Right renal cortex interstitium (tissue), 3 donors: ENCODE measurements around the gene EIF4G3. TPM values are rescaled to one million over a fixed set of nuclear protein-coding genes. Genes with fewer than 3 reads are reported as not detected.
A peak's percentile ranks its signal among the peaks of the same experiment; 100 is the strongest.
"Not testable (repeated sequence)": the region's sequence is repeated elsewhere in the genome, so short reads cannot be mapped to it uniquely, and the experiment has no call there.

Experiments
- DNase-seq, 3 donors: peaks; one replicate each; pipeline ENCODE4 v3.0.0-alpha.2; 2013; ENCODE audit warnings: low read depth in 3 of 3, low spot score in 2 of 3
- polyA plus RNA-seq, 3 donors: library from polyadenylated mRNA; unstranded; fragments of 120-200 nt; gene quantifications; one replicate each; pipeline ENCODE4 v1.2.1, GENCODE V29; 2013; ENCODE audit not compliant: insufficient read length in 3 of 3

Gene EIF4G3
- polyA plus RNA-seq, 3 donors, result 65.2 to 70.7 (median 69.7) TPM

DNA sequence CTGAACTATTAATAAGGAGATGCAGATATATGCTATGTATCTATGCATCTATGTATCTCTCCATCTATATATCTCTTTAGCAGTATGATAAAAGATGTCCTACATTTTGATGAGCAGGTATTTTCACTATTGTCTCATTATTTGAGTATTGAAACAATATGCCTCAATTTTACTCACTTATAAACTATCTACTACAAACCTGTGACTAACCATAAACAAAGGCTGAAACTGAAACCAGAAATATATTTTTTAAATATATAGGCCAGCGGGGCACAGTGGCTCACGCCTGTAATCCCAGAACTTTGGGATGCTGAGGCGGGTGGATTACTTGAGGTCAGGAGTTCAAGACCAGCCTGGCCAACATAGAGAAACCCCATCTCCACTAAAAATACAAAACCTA lies 22.0 kb downstream of the EIF4G3 start:
- no peak for DNase-seq

DNA sequence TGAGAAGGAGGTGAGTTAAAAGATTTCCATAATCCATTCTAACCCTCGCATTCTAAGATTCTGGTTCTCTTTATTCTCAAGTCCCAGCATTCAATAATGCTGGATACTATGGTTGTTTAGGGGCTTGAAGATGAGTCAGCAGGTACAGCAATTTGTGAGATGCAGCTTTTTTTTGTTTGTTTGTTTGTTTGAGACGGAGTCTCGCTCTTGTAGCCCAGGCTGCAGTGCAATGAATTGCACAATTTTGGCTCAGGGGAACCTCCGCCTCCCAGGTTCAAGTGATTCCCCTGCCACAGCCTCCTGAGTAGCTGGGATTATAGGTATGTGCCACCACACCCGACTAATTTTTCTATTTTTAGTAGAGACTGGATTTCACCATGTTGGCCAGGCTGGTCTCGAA lies 23.3 kb downstream of the EIF4G3 start:
- no peak for DNase-seq

DNA sequence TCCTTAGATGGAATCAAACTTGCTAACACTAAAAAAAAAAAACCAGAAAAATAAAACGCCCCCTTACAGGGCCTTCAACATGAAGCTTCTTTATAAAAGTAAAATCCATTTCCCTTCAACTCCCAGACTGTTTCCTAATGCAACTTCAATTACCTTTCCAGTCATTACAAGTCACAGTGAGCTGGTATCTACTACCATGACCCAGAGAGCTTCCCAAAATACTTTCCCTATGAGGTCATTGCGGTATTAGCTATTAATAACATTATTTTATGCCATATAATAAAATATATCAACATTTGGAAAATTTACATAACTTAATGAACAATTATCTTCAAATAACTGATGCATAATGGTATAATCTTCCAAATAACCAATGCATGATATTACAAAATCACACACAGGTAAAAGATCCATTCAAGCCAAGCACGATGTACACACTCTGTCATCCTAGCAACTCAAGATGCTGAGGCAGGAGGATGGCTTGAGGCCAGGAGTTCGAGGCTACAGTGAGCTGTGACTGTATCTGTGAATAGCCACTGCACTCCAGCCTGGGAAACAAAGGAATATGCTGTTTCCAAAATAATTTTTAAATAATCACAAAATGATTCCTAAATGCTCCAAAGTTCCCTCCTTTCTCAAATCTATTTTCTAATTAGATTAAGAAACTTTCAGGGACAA lies 24.1 kb downstream of the EIF4G3 start:
- no peak for DNase-seq

DNA sequence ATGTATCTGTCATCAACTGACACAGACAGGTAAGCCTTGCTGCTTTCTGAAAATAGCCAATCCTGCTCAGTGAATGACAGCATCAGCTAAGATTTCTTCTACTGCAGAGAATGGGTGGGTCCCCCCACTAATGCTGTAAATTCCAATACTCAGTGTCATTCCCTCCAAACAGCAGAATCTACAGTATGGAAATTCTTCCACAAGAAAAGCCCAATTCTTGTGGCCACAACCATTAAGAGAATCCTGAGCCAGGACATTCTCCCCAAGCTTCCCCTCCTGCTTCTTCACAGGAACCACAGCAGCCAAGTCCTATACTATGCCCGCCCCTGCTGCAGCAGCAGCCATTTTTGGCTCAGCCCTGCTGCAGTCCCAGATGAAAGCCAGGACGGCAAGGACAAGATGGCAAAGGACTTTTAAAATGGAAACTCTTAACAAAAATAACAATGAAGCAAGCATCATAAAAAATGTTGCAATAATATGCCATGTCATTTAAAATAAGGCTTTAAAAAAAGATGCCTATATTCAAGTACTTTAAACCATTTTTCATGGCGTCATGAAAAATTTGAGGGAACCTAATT lies 26.8 kb downstream of the EIF4G3 start:
- no peak for DNase-seq

DNA sequence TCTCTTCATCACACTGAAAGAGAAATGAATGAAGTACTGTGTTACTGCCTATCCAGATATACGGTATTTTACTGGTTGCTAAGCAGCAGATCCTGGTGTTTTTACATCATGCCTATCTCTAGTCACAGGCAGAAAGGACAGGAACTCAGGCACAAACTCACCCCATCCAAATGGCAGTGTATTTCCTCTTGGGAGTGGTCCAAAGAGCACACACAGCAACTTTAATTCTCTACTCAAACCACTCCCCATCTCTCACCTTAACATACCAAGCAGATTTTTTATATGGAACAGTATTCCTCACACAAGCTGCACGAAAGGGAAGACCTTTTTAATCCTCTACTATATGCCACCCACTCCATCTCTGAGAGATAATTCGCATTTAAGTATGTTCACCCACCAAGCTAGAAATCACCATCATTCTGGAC lies 27.3 kb downstream of the EIF4G3 start:
- DNase-seq, result no peak

DNA sequence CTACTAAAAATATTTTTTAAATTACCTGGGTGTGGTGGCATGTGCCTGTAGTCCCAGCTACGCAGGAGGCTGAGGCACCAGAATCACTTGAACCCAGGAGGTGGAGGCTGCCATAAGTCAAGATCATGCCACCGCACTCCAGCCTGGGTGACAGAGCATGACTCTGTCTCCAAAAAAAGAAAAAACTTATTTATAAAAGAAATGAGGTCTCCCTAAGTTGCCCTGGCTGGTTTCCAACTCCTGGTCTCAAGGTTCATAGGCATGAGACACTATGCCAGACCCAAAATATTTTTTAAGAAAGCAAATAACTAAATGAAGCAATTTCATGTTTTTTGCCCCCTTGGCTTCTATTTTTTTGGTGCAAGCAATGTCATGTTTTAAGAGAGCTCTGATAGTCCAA lies 32.9 kb downstream of the EIF4G3 start:
- DNase-seq, result no peak

DNA sequence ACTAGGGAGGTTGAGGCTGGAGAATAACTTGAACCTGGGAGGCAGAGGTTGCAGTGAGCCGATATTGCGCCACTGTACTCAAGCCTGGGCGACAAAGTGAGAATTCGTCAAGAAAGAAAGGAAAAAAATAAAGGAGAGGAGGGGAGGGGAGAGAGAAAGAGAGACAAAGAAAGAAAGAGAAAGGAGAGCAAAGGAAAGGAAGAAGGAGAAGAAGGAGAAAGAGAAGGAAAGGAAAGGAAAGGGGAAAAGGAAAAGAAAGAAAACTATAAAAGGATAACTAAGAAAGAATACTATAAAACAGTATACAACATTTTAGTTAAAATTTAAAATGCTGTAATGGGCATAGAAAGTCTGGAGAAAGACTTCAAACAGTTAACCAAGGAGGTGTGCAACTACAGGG lies 33.6 kb downstream of the EIF4G3 start:
- DNase-seq, result no peak

DNA sequence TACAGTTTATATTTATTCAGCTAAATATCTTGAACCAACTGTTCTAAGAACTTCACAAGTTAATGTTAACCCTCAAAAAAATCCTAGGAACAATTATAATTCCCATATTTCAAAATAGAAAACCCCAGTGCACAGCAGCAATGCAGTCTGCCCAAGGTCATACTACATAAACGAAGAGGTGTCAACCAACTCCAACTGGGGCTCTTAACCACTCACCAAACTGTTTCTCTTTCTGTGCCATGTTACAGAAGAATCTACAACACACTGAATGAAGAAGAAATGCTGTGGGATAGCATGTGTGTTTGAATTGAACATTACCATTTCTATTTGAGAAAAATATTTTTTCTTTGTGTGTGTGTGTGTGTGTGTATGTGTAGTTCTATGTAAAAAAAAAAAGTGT lies 35.7 kb downstream of the EIF4G3 start:
- no peak for DNase-seq

DNA sequence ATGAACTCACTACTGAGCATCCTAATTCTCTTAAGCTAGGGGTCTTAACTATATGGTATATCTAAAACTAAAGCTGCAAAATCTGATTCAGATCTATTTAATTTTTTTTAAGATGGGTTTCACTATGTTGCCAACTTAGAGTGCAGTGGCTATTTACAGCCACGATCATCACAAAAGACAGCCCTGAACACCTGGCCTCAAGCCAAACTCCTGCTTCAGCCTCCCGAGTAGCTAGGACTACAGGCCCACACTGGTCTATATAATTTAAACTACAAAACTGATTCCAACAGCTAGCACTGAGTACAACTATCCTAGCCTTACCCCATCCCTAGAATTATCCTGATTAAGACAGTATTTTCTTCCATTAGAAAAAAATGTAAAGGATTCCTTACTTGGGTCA lies 37.1 kb downstream of the EIF4G3 start:
- no peak for DNase-seq

DNA sequence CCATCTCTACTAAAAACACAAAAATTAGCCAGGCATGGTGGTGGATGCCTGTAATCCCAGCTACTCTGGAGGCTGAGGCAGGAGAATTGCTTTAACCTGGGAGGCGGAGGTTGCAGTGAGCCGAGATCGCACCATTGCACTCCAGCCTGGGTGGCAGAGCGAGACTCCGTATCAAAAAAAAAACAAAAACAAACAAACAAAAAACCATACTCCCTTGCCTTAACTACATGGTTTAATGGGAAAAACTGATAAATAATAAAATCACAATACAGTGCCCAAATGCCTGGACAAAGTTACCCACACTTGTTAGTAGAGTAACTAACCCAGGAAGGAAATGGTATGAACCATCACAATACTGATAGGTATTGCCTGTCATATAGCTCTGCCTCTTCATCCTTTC lies 40.4 kb downstream of the EIF4G3 start:
- not testable (repeated sequence) for DNase-seq

DNA sequence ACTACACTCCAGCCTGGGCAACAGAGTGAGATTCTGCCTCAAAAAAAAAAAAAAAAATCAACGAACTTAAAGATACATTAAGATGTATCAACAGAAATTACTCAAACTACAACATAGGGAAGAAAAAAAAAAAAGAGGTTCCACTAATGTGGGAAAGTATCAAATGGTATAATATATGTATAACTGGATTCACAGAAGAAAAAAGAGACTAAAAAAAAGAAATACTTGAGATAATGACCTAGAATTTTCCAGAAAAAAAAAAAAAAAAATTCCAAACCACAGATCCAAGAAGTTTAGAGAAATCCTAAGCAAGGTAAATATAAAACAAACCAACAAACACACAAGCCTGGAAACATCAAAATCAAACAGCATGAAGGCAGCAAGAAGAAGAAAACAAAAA lies 45.5 kb downstream of the EIF4G3 start:
- DNase-seq, result no peak

DNA sequence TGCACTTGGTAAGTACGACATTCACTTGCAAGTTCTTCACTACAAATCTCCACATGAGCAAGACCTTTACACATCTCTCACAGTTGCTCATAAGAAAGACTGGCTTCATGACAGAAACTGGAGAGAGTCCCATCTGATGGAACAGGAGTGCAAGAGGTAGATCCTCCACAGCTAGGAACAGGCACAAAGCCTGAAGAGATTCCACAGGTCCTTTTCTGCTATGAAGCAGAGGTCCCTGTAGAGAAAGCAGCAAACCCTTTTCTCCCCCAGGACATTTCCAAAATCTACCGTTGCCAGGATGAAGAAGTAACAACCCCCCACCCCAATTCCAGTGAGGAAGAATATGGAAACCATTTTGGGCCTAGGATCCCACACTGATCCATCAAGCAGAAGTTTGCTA lies 47.3 kb downstream of the EIF4G3 start:
- DNase-seq, result no peak

DNA sequence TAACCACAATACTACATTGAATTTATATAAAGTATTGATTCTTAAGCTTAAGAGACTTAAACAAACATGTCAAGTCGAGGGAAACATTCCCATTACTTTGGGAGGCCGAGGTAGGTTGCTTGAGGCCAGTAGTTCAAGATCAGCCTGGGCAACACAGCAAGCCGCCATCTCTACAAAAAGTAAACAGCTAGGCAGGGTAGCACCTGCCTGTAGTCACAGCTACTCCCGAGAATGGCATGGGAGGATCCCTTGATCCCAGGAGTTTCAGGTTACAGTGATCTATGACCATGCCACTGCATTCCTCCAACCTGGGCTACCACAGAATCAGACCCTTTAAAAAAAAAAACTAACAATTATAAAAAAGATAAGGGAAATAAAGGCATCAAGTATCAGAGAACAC lies 50.4 kb downstream of the EIF4G3 start:
- peak in 1 of 3 donors; percentile 10 for DNase-seq

DNA sequence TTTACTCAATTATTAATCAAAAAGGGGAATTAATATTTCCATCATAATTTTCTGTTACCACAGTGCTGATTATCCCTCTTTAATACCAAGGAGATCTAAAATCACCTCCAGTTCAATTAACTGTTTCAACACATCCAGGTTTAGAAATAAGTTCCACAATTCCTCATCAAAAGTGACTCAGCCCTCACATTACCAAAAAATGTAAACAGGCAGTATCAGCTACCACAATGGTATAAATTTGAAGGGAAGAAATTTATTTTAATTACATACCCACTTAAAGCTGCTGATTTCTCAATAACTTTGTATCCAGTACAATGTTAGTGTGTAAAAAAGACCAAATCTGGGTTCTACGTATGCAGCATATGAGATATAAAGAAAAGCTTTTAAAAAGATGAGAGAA lies 51.9 kb downstream of the EIF4G3 start:
- DNase-seq, result no peak

DNA sequence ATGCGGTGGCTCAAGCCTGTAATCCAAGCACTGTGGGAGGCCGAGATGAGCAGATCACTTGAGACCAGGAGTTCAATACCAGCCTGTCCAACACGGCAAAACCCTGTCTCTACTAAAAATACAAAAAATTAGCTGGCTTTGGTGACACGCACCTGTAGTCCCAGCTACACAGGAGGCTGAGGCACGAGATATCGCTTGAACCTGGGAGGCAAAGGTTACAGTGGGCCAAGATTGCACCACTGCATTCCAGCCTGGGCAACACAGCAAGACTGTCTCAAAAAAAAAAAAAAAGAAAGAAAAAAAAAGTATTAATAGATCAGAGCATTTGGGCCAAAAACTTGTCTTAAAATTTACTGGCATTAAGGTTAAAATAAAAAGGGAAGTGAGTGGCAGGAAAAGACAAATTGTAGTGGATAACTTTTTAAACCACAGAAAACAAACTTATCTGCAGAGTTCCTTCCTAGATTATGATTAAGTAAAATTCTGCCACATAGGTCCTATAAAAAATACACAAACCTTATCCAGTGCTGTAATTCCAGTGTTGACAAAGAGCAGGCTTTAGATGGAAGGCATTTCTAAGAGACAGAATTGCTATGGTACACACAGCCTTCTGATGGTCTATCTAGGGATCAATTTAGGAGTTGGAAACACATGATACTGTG lies 53.3 kb downstream of the EIF4G3 start:
- DNase-seq, result no peak

DNA sequence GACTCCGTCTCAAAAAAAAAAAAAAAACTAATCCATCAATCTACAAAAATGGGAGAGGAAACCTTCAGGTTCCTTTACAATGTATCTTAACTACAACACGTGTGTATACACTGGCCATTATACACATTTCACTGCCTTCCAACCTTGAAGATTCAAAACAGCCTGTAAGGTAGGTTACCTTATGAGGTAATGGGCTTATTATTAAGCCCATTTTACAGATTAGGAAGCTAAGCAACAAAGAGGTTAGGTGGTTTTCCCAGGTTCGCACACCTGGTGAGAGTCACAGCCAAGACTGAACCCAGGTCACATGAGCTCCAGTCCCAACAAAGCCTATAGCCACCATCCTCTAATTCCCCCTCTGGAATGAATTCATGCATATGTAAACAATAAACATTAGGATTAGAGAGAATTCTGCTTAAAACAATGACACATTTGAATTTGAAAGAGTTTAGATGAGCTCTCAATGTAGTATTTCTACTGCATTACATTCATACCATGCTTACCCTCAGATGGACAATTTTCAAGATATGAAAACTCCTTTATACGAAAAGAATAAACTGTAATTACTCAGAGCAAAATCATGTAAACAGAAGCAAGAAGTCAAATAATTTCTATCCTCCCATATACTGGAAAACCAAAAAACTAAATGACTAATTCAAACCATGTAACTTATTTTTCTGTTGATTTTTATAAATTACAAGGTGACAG lies 54.8 kb downstream of the EIF4G3 start:
- no peak for DNase-seq

DNA sequence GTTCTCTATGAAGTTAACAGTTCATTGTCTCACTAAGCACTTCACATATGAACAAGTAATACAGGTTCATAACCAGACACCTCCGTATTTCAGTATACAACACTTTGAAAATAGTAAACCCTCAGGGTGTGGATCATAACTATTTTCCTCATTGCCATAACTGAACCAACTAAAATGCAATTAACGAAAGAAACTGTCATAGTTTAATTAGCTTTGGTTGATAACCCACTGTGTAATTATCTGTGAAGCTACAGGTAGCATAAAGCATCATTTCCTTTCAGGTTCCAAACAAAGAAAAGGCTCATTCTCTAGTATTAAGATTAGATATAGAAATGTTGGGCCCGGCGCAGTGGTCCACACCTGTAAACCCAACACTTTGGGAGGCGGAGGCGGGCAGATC lies 58.5 kb downstream of the EIF4G3 start:
- no peak for DNase-seq

DNA sequence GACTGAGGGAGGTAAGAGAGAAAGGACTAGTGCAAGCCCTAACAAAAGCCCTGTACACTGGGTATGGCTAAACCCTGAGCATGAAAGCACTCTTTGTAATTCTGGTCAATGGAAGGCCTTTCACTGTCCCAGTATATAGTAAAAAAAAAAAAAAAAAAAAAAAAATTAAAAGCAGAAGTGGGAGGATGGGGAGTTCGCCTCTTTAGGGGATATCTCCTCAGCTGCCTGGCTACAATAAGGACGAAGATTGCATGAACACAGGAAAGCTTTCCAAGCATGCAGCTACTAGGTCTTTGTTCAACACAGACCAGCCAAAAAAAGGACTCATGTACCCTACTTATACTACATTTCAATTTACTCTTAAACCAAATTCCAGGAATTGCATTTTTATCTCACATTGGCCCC lies 59.1 kb downstream of the EIF4G3 start:
- no peak for DNase-seq

DNA sequence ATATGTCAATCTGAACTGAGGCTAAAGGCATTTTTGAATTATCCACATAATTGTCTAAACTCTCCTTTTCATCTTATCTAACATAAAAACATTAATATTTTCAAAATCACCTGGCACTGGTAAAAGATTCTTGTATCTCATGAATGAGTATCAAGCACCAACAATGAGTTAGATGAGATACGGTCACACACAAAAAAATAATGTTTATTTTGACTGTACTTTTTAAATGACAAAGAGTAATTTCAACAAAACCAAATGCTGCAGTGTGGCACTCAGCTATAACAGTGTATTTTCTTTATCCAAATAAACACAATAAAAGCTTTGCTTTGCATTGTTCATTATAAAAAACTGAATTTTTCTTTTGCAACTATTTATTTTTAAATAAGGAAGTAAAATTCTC lies 59.5 kb downstream of the EIF4G3 start:
- DNase-seq, result no peak

DNA sequence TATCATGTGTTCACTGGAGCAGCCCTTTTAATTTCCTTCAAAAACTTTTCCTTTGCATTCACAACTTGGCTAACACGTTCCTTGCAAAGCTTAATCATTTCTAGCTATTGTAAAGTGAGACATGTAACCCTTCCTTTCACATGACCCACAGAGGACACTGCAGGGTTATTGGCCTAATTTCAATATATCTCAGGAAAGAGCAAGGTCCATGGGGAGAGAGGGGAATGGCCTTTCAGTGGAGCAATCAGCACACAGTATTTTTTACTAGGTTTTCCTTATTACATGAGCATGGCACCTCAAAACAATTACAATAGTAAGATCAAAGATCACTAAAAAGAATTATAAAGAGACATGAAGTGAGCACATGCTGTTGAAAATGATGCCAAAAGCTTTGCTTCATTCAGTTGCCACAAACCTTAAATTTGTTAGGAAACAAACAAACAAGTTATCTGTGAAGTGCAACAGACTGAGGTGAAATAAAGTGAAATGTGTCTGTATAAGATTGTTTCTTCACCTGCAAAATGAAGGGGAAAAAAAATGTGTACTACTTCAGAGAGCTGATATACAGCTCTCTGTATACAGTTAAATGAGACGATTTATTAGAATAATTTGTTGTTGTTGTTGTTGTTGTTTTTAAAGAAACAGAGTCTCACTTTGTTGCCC lies 61.5 kb downstream of the EIF4G3 start:
- no peak for DNase-seq

DNA sequence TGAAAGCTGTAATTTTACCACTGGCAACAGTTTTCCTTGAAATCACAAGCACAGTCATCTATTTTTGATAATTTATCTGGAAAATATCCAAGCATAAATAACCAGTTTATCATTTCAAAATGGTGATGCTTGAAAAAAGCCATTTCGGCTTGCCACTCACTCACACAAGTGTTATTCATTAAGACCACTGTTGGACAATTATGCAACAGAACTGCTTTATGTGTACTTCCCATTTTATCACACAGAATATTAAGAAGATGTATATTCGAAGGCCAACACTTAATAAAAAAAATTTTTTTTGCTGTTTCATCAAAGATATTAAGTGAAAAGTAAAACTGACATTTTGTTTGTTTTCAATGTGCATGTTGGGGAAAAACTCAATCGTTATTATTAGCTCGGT lies 62.3 kb downstream of the EIF4G3 start:
- DNase-seq, result no peak
